Osteoblast (primary cell): Measurements from ENCODE around the gene C1orf141. TPM values are rescaled to one million over a fixed set of nuclear protein-coding genes. Genes with fewer than 3 reads are reported as not detected.

Experiments used
- DNase-seq: peaks from one replicate; pipeline ENCODE4 v3.0.0; 2011; ENCODE audit warnings: low spot score, mixed read lengths; ENCODE audit not compliant: insufficient read length; ENCODE audit errors: missing footprints
- H2AFZ ChIP-seq: 2 replicates; pipeline ENCODE4 v1.6.0; 2011; ENCODE audit warnings: mild to moderate bottlenecking, low read length
- H3K27ac ChIP-seq: 2 replicates; pipeline ENCODE4 v1.5.1; 2011; ENCODE audit warnings: mild to moderate bottlenecking, low read depth, low read length, moderate library complexity
- H3K27me3 ChIP-seq: 2 replicates; pipeline ENCODE4 v1.6.0; 2012; ENCODE audit warnings: mild to moderate bottlenecking, control low read depth, inconsistent platforms, low read length, moderate library complexity; ENCODE audit not compliant: insufficient read depth
- H3K36me3 ChIP-seq: 2 replicates; pipeline ENCODE4 v1.5.1; 2011; ENCODE audit warnings: mild to moderate bottlenecking, low read length, control low read depth, moderate library complexity; ENCODE audit not compliant: insufficient read depth
- H3K4me1 ChIP-seq: 2 replicates; pipeline ENCODE4 v1.5.1; 2011; ENCODE audit warnings: mild to moderate bottlenecking, low read length, control low read depth, moderate library complexity; ENCODE audit not compliant: insufficient read depth
- H3K4me2 ChIP-seq: 2 replicates; pipeline ENCODE4 v1.6.0; 2011; ENCODE audit warnings: mild to moderate bottlenecking, low read length; ENCODE audit not compliant: insufficient read depth
- H3K4me3 ChIP-seq: fragments of 200-600 bp; sonication (generic); 3 replicates; pipeline ENCODE4 v1.5.1; 2012; ENCODE audit warnings: mild to moderate bottlenecking, low read length, inconsistent platforms; ENCODE audit not compliant: insufficient read depth
- H3K79me2 ChIP-seq: 2 replicates; pipeline ENCODE4 v1.6.0; 2012; ENCODE audit warnings: mild to moderate bottlenecking, low read length, control low read depth, inconsistent platforms; ENCODE audit not compliant: insufficient read depth
- H3K9me3 ChIP-seq: 2 replicates; pipeline ENCODE4 v1.5.1; 2011; ENCODE audit warnings: low read depth, low read length, control low read depth
- H4K20me1 ChIP-seq: 2 replicates; pipeline ENCODE4 v1.6.0; 2012; ENCODE audit warnings: mild to moderate bottlenecking, low read length, control low read depth; ENCODE audit not compliant: insufficient read depth
- total RNA-seq: library from RNA; depleted of rRNA; stranded (reverse); fragments of >200 nt; gene quantifications from 2 replicates; pipeline ENCODE4 v1.2.3, GENCODE V29; 2012
- TF ChIP-seq, protein P1 (sequence below): IDR thresholded peaks from 2 replicates; pipeline ENCODE4 v1.5.1; 2011; ENCODE audit warnings: mild to moderate bottlenecking, low read depth, low read length, moderate library complexity; ENCODE audit errors: extremely low read depth

The C1orf141 gene
- total RNA-seq, 1 donor = not detected

DNA sequence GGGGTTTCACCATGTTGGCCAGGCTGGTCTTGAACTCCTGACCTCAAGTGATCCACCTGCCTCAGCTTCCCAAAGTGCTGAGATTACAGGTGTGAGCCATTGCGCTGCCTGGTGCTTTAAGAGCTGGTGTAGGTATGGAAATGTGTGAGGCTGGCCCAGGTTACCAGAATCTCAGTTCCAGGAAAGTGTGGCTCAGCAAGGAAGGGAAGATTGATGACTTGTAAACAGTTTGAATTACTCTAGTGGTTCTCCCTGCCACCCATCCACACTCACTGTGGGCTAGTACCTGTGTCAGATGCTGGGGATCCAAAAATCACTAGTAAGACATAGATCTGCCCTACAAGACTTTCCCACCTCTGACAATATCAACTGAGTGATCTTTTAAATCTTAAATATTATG, 46.3 kb downstream of the C1orf141 start:
- H4K20me1 ChIP-seq = no peaks in the 10 kb centered on the region
- no peaks in the 10 kb centered on the region for H3K79me2 ChIP-seq
- H3K4me1 ChIP-seq = no peaks in the 10 kb centered on the region
- H3K36me3 ChIP-seq = no peaks in the 10 kb centered on the region
- no peaks in the 10 kb centered on the region for H3K9me3 ChIP-seq
- TF ChIP-seq, protein P1, sequence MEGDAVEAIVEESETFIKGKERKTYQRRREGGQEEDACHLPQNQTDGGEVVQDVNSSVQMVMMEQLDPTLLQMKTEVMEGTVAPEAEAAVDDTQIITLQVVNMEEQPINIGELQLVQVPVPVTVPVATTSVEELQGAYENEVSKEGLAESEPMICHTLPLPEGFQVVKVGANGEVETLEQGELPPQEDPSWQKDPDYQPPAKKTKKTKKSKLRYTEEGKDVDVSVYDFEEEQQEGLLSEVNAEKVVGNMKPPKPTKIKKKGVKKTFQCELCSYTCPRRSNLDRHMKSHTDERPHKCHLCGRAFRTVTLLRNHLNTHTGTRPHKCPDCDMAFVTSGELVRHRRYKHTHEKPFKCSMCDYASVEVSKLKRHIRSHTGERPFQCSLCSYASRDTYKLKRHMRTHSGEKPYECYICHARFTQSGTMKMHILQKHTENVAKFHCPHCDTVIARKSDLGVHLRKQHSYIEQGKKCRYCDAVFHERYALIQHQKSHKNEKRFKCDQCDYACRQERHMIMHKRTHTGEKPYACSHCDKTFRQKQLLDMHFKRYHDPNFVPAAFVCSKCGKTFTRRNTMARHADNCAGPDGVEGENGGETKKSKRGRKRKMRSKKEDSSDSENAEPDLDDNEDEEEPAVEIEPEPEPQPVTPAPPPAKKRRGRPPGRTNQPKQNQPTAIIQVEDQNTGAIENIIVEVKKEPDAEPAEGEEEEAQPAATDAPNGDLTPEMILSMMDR = no peak
- H3K27me3 ChIP-seq = peaks cover 12% of the 10 kb centered on the region
- no peak overlapping the region for H2AFZ ChIP-seq
- H3K4me3 ChIP-seq = no peak overlapping the region
- DNase-seq = no peak
- H3K4me2 ChIP-seq = no peak overlapping the region
- H3K27ac ChIP-seq = no peak overlapping the region

DNA sequence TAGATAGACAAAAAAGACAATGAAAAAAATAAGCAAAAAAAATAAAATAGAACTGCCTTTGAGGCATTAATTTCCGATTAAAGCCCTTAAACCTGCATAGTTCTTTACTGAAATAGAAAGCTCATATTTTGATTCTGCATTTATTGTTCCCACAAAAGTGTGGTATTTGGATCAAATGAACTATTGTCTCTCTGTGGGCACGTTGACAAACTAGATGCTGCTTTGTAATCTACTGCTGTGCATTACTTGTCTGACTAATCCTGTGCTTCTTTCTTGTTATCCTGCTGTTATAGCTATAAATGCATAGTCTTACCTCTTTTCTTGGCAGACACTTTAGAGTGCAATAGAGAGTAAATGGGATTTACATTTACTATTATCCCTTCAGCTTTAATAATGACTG, 49.4 kb downstream of the C1orf141 start:
- no peaks in the 10 kb centered on the region for H3K79me2 ChIP-seq
- no peaks in the 10 kb centered on the region for H3K36me3 ChIP-seq
- no peaks in the 10 kb centered on the region for H3K9me3 ChIP-seq
- H4K20me1 ChIP-seq = no peaks in the 10 kb centered on the region
- peaks cover under 1% of the 10 kb centered on the region for H3K27me3 ChIP-seq
- H3K4me1 ChIP-seq = no peaks in the 10 kb centered on the region
- H2AFZ ChIP-seq = no peak overlapping the region
- H3K27ac ChIP-seq = no peak overlapping the region
- DNase-seq = no peak
- TF ChIP-seq, protein P1 = no peak
- no peak overlapping the region for H3K4me2 ChIP-seq
- H3K4me3 ChIP-seq = no peak overlapping the region

DNA sequence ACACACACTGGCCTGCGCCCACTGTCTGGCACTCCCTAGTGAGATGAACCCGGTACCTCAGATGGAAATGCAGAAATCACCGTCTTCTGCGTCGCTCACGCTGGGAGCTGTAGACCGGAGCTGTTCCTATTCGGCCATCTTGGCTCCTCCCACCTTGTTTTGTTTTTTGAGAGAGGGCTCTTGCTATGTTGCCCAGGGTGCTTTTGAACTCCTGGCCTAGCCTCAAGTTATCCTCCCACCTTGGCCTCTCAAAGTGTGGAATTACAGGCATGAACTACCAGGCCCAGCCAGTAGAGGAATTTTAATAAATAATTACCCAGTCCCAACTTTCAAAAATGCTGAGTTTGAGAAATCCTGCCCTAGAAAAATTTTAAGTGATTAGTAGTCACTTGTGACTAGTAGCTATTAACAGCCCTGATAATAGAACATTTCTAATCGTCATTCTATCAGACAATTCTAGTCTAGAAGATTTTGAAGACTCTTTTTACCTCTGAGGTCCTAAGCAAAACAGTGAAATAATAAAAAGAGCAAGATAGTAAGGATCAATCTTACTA, 49.9 kb downstream of the C1orf141 start:
- Histone ChIP-seq H3K4me2 (no peak overlapping the region), H4K20me1 (no peaks in the 10 kb centered on the region), H3K4me3 (no peak overlapping the region), H3K27ac (no peak overlapping the region), H3K79me2 (no peaks in the 10 kb centered on the region), H3K9me3 (no peaks in the 10 kb centered on the region), H2AFZ (no peak overlapping the region), H3K27me3 (no peaks in the 10 kb centered on the region), H3K36me3 (no peaks in the 10 kb centered on the region), H3K4me1 (no peaks in the 10 kb centered on the region)
- no peak for DNase-seq
- TF ChIP-seq, protein P1 = no peak

DNA sequence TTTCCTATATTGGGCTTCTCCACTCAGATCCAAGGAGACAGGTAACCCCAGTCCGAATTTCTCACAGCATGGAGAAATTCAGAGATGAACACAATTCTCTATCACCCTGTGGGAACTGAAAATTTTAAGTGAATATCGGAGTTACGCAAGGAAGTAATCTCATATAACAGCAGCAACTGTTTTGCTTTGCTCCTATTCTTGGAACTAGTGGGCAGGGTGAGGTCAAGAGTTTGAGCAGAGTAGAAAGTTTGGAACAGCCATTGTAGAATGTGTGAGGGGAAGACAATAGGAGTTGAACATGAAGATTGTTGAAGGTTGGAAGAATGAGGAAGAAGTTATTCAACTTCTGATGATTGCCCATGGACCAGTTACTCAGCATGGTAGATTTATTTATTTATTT, 56.5 kb downstream of the C1orf141 start:
- H3K4me2 ChIP-seq = no peak overlapping the region
- no peaks in the 10 kb centered on the region for H3K4me1 ChIP-seq
- H3K9me3 ChIP-seq = no peaks in the 10 kb centered on the region
- H3K27me3 ChIP-seq = no peaks in the 10 kb centered on the region
- no peak for DNase-seq
- no peak overlapping the region for H2AFZ ChIP-seq
- no peak overlapping the region for H3K27ac ChIP-seq
- H3K79me2 ChIP-seq = no peaks in the 10 kb centered on the region
- TF ChIP-seq, protein P1 = no peak
- no peak overlapping the region for H3K4me3 ChIP-seq
- no peaks in the 10 kb centered on the region for H4K20me1 ChIP-seq
- H3K36me3 ChIP-seq = no peaks in the 10 kb centered on the region
